ENCODE measurements around the gene CPSF6.
"Not testable (repeated sequence)": the region's sequence is repeated elsewhere in the genome, so short reads cannot be mapped to it uniquely, and the experiment has no call there.

The CPSF6 gene, protein sequence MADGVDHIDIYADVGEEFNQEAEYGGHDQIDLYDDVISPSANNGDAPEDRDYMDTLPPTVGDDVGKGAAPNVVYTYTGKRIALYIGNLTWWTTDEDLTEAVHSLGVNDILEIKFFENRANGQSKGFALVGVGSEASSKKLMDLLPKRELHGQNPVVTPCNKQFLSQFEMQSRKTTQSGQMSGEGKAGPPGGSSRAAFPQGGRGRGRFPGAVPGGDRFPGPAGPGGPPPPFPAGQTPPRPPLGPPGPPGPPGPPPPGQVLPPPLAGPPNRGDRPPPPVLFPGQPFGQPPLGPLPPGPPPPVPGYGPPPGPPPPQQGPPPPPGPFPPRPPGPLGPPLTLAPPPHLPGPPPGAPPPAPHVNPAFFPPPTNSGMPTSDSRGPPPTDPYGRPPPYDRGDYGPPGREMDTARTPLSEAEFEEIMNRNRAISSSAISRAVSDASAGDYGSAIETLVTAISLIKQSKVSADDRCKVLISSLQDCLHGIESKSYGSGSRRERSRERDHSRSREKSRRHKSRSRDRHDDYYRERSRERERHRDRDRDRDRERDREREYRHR

GRCh38 chr12:69239352-69239921 lies at the start of gene CPSF6:
CPSF6 (plus strand) TSS chr12:69239569; CDS start chr12:69239647, 78 bp downstream.
- Histone ChIP-seq H3K36me3 (ENCODE audit: insufficient read depth, low read length) (no peaks in the 10 kb centered on the region; the same call in 1 of the 2 replicates), H3K9me3 (ENCODE audit: control insufficient read depth, insufficient read depth, low read length) (no peaks in the 10 kb centered on the region), H3K9ac (ENCODE audit: low read depth, low read length) (peak within 1 kb of the TSS; percentile 97), H3K4me1 (ENCODE audit: insufficient read depth, low read length) (peaks cover 14% of the 10 kb centered on the region)

DNA sequence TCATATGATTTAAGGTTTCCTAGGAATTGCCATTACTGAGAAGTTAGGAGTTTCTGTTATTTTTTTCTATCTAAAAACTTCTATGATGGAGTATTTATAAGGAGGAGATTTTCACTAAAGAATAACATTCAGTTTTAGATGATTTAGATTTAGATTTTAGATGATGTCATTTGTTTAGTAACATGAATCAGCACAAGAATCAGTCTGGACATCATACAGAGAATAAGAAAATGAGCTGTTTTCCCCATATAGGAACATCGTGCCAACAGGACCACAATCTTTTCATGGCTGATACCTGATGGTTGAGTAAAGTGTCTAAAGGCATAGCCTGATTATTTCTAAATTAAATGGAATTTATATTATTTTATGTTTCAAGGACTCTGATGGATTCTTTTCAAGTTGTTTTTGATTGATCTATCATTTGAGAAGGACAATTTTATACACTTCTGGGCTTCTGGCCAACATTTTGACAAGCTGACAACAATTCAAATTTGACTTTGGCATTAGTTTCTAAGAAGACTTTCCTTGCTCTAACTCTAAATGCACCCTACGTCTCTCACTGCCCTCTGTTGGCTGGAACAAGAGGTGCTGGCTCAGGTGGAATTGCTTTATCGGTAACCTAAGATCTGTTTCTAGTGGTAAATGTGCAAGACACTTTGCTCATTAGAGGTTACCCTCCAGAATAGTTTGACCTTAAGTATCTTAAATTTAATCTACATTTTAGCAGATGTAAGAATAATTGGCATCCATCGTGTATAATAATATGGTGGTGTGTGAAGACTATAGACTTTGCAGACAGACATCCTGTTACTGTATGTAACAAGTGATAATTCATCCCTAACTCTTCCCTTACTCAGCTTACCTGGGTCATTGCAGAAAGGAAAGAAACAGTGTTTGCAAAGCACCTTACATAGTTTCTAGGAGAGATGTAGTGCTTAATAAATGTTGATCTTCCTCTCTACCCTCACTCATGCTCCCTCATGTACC lies 42.8 kb upstream of the CPSF6 start:
- Histone ChIP-seq H3K9me3 (ENCODE audit: control insufficient read depth, insufficient read depth, low read length) (peaks cover 26% of the 10 kb centered on the region), H3K36me3 (ENCODE audit: insufficient read depth, low read length) (no peaks in the 10 kb centered on the region), H3K4me1 (ENCODE audit: insufficient read depth, low read length) (no peaks in the 10 kb centered on the region), H3K9ac (ENCODE audit: low read depth, low read length) (no peak overlapping the region)

DNA sequence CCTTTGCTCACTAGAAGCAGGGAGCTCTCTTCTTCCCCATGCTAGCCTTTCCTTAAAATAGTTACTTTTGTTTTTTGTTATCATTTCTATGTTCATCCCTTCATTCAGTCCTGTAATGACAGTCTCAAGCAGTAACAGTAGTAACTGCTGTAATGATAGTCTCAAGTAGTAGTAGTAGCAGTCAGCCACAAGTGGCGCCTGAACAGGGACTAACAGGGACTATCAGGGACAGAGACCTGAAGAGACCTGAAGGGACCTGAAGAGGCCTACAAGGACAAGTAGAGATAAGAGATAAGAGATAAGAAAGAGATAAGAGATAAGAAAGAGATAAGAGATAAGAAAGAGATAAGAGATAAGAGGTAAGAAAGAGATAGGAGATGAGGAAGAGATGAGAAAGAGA lies 39.4 kb upstream of the CPSF6 start:
- peaks cover 20% of the 10 kb centered on the region for H3K9me3 ChIP-seq (ENCODE audit: control insufficient read depth, insufficient read depth, low read length)
- H3K9ac ChIP-seq (ENCODE audit: low read depth, low read length); H3K4me1 ChIP-seq (ENCODE audit: insufficient read depth, low read length); H3K36me3 ChIP-seq (ENCODE audit: insufficient read depth, low read length): not testable (repeated sequence)

DNA sequence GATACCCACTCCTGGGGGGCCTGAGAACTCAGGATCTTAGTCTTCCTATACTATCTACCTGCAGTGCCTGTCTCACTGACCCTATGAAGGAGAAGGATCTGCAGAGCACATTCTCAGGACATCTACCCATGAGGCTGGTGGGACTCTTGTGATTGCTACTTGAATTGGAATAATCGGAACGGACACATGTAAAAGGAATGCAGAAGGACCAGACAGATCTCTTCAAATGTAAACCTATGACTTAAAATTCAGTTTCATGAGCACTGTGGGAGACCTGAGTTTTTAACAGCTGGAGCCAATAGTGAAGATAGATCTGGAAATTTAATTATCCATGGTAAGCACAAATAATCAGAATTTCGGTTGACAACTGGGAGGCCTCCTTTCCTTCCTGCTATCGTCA lies 35.2 kb upstream of the CPSF6 start:
- Histone ChIP-seq H3K9ac (ENCODE audit: low read depth, low read length) (no peak overlapping the region), H3K9me3 (ENCODE audit: control insufficient read depth, insufficient read depth, low read length) (peaks cover 16% of the 10 kb centered on the region), H3K36me3 (ENCODE audit: insufficient read depth, low read length) (no peaks in the 10 kb centered on the region), H3K4me1 (ENCODE audit: insufficient read depth, low read length) (no peaks in the 10 kb centered on the region)

DNA sequence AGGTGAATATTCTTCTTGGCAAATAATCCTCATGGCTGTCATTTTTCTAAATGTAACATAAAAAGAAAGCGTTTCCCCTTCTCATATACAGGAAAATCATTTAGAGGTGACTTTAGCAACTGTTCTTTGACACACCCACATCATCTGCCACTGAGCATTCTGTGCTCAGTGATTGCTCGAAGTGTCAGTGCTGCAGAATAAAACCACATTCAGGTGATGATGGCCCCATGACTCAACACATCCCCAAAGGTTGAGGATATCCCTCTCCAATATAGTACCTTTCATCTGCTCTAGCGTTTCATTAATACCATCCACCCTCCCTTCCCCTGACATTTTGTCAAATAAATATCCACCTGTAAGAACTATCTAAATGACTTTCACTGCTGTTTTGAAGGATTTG lies 28.7 kb upstream of the CPSF6 start:
- Histone ChIP-seq H3K36me3 (ENCODE audit: insufficient read depth, low read length) (no peaks in the 10 kb centered on the region), H3K9ac (ENCODE audit: low read depth, low read length) (no peak overlapping the region), H3K9me3 (ENCODE audit: control insufficient read depth, insufficient read depth, low read length) (no peaks in the 10 kb centered on the region; the same call in 1 of the 2 replicates), H3K4me1 (ENCODE audit: insufficient read depth, low read length) (no peaks in the 10 kb centered on the region)

DNA sequence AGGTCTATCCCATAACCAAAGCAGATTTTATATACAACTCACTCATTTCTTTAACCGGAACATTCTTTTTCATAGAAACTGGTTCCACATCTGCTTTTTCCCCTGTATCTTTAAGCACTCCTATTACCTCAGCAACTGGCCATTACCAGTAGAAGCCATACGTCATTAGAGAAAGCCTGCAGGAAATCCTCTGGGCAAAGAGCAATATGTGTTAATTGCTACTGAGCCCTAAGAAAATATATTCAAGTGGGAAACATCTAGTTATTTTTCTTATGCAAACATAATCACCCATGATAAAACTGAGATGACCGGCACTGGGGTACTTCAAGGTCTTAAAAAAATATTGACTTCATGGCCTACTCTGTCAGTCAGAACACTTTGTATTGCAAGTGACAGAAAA lies 28.2 kb upstream of the CPSF6 start:
- H3K9ac ChIP-seq (ENCODE audit: low read depth, low read length) = no peak overlapping the region
- H3K9me3 ChIP-seq (ENCODE audit: control insufficient read depth, insufficient read depth, low read length) = no peaks in the 10 kb centered on the region; the same call in 1 of the 2 replicates
- H3K4me1 ChIP-seq (ENCODE audit: insufficient read depth, low read length) = no peaks in the 10 kb centered on the region
- H3K36me3 ChIP-seq (ENCODE audit: insufficient read depth, low read length) = no peaks in the 10 kb centered on the region

GRCh38 chr12:69214169-69214568 lies 25.2 kb upstream of the CPSF6 start:
- Histone ChIP-seq H3K36me3 (ENCODE audit: insufficient read depth, low read length) (no peaks in the 10 kb centered on the region), H3K4me1 (ENCODE audit: insufficient read depth, low read length) (no peaks in the 10 kb centered on the region), H3K9ac (ENCODE audit: low read depth, low read length) (no peak overlapping the region), H3K9me3 (ENCODE audit: control insufficient read depth, insufficient read depth, low read length) (no peaks in the 10 kb centered on the region)

DNA sequence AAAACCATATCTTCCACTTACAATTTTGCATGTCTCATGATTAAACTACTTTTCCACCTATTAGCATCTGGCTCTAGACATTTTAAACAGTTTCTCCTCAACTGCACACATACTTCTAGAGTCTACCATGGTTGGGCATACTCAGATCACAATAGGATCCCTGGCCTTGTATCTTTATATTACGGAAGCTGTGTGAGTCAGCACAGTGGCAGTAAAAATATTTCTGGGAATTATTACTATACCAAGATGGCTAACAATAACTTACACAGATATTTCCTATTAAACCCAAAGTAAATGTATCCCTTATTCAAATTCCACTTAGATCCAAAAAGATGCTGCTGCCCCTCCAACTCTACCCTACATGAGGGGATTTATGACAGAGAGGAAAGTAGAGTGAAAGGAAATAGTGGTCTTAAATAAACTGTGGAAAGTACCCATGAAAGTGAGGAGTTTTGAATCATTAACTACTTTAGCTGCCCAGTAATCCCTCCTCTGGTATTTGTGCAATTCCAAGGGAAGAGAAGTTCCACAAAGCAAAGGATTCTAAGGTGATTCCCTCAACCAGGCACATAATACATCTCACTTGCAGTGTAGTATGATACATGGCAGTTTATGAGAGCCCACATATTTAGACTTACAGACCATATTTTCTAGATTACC lies 14.0 kb upstream of the CPSF6 start:
- H3K9ac ChIP-seq (ENCODE audit: low read depth, low read length) = no peak overlapping the region
- H3K4me1 ChIP-seq (ENCODE audit: insufficient read depth, low read length) = no peaks in the 10 kb centered on the region
- H3K9me3 ChIP-seq (ENCODE audit: control insufficient read depth, insufficient read depth, low read length) = no peaks in the 10 kb centered on the region
- H3K36me3 ChIP-seq (ENCODE audit: insufficient read depth, low read length) = no peaks in the 10 kb centered on the region

DNA sequence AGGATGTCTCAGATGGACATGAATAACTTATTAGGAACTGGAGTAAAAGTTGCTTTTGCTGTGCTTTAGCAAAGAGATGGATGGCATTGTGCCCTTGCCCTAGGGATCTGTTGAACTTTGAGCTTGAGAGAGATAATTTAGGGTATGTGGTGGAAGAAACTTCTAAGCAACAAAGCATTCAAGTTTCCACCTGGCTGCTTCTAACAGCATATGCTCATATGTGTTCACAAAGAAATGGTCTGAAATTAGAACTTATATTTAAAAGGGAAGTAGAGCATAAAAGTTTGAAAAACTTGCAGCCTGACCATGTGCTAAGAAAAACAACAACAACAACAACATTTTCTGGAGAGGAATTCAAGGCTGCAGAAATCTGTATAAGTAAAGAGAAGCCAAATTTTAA lies 7.9 kb upstream of the CPSF6 start:
- no peak overlapping the region for H3K9ac ChIP-seq (ENCODE audit: low read depth, low read length)
- H3K4me1 ChIP-seq (ENCODE audit: insufficient read depth, low read length) = no peaks in the 10 kb centered on the region
- no peaks in the 10 kb centered on the region for H3K36me3 ChIP-seq (ENCODE audit: insufficient read depth, low read length)
- H3K9me3 ChIP-seq (ENCODE audit: control insufficient read depth, insufficient read depth, low read length) = no peaks in the 10 kb centered on the region

DNA sequence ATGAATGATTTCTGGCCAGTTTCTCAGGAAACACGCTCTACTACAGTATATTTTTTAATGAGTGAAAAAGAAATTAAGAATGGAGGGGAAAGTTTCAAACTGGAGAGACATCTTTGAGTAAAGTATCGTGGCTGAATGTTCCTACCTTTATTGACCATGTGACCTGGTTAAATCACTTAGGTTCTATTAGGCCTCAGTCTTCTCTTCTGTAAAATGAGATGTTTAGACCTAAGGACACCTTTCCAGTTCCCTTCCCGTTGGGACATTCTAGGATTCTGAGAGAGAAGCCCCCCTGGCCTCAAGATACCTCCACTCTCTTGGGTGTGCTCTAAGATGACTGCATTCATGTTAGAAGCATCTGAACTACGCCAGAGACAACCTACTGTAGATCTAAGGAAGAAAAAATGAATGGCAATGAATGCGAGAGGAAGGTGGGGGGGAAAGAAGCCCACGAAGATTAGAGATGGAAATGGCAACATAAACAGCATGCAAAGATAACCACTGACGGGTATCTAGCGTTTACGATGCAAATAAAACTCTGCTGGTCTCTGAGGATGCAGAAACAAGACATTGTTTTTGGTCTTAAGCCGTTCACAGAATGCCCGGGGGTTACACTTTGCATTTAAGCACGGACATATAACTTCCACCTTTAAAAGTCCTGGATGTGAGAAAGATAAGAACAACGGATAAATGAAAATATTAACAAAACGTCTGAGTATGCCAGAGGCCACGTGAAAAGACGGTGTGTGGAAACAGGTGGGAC lies 599 bp upstream of the CPSF6 start:
- Histone ChIP-seq H3K9ac (ENCODE audit: low read depth, low read length) (peak overlapping the region; percentile 97), H3K4me1 (ENCODE audit: insufficient read depth, low read length) (peaks cover 14% of the 10 kb centered on the region), H3K9me3 (ENCODE audit: control insufficient read depth, insufficient read depth, low read length) (no peaks in the 10 kb centered on the region), H3K36me3 (ENCODE audit: insufficient read depth, low read length) (no peaks in the 10 kb centered on the region; the same call in 1 of the 2 replicates)

DNA sequence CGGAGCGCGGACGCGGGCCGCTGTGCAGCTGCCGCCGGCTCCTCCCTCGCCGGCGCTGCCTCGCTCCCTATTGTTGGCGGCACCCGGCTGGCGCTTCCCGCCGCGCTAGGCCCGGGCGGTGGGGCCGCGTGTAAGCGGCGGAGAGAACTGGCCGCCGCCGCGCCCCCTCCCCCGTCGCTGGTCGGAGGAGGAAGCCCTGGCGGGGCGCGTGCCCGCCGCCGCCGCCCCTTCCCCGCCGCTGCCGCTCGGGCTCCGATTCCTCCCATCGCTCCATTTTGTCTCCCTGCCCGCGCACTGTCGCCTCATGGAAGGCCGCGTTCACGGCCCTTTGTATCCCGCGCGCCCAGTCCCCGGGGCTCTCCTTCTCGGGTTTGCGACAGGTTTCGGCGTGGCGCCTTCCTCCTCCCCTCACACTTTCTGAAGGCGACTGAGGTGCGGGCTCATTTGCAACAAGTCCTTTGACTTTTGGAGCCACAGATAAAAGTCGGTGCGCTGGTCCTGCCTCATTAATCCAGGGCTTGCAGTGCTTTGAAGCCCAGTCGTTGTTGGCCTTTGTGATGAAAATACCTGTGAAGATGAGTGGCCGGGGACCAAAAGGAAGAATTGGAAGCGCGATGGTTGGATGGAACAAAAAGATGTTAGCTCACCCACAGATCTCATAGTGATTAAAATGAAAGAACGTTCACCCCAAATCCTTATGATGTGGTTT lies 707 bp downstream of the CPSF6 start:
- Histone ChIP-seq H3K36me3 (ENCODE audit: insufficient read depth, low read length) (no peaks in the 10 kb centered on the region; the same call in 1 of the 2 replicates), H3K9me3 (ENCODE audit: control insufficient read depth, insufficient read depth, low read length) (no peaks in the 10 kb centered on the region), H3K9ac (ENCODE audit: low read depth, low read length) (peak overlapping the region; percentile 97), H3K4me1 (ENCODE audit: insufficient read depth, low read length) (peaks cover 14% of the 10 kb centered on the region)

- peak overlapping the region; percentile 97 for H3K9ac ChIP-seq (ENCODE audit: low read depth, low read length)
- H3K4me1 ChIP-seq (ENCODE audit: insufficient read depth, low read length) = peaks cover 14% of the 10 kb centered on the region
- no peaks in the 10 kb centered on the region for H3K9me3 ChIP-seq (ENCODE audit: control insufficient read depth, insufficient read depth, low read length)
- no peaks in the 10 kb centered on the region; the same call in 1 of the 2 replicates for H3K36me3 ChIP-seq (ENCODE audit: insufficient read depth, low read length)
These were observed 1.2 kb downstream of the CPSF6 start for GRCh38 chr12:69240631-69240995.
